Heart left ventricle (tissue), 16 donors: ENCODE data around the gene TRIM17. TPM values are rescaled to one million over a fixed set of nuclear protein-coding genes. Genes with fewer than 3 reads are reported as not detected.
A peak's percentile ranks its signal among the peaks of the same experiment; 100 is the strongest.

Source experiments
- ATAC-seq, 4 donors: fragments of 200-7000 bp; cut with Tn5 transposase; one replicate each; pipeline ENCODE4 v1.9.1; 2020 to 2022; ENCODE audit warnings: moderate library complexity in 4 of 4, mild to moderate bottlenecking in 3 of 4, moderate number of reproducible peaks in 1 of 4
- DNase-seq, 5 donors: peaks; one replicate each; pipeline ENCODE4 v3.0.0-alpha.2; 2020
- H3K27ac ChIP-seq, 12 donors: fragments of 200-600 bp; sonication (generic) in 4 of 12; one replicate each; pipeline versions ENCODE4 v1.5.0 to v1.8.0; 2016 to 2022; ENCODE audit warnings: mild to moderate bottlenecking in 2 of 12
- H3K27me3 ChIP-seq, 9 donors: fragments of 200-600 bp; sonication (generic) in 2 of 9; one replicate each; pipeline versions ENCODE4 v1.5.1 to v1.8.0; 2016 to 2022; ENCODE audit warnings: mild to moderate bottlenecking in 3 of 9
- H3K36me3 ChIP-seq, 9 donors: fragments of 200-600 bp; sonication (generic) in 2 of 9; one replicate each; pipeline versions ENCODE4 v1.5.0 to v1.8.0; 2018 to 2022; ENCODE audit warnings: mild to moderate bottlenecking in 2 of 9
- H3K4me1 ChIP-seq, 12 donors: fragments of 200-600 bp; sonication (generic) in 4 of 12; one replicate each; pipeline versions ENCODE4 v1.5.0 to v1.8.0; 2016 to 2022; ENCODE audit warnings: mild to moderate bottlenecking in 3 of 12
- H3K4me3 ChIP-seq, 12 donors: fragments of 200-600 bp; sonication (generic) in 4 of 12; one replicate each; pipeline versions ENCODE4 v1.5.0 to v1.8.0; 2017 to 2022; ENCODE audit warnings: mild to moderate bottlenecking in 9 of 12, moderate library complexity in 4 of 12
- H3K9me3 ChIP-seq, 12 donors: fragments of 200-600 bp; sonication (generic) in 4 of 12; one replicate each; pipeline versions ENCODE4 v1.5.0 to v1.8.0; 2016 to 2022; ENCODE audit warnings: mild to moderate bottlenecking in 1 of 12
- POLR2A ChIP-seq, 2 donors: fragments of 450-650 bp; IDR thresholded peaks; one replicate each; pipeline ENCODE4 v1.6.1; 2017; ENCODE audit warnings: antibody characterized with exemption in 2 of 2, mild to moderate bottlenecking in 2 of 2, moderate library complexity in 2 of 2
- WGBS, 4 donors: extraction: QIAGEN DNeasy Blood & Tissue Kit in 2 of 4; methylation state at CpG; one replicate each; pipeline versions ENCODE4 v1.1.5 to v1.1.7; 2013 to 2018; 5-methylcytosine and 5-hydroxymethylcytosine counted together
- intact Hi-C, 10 donors: fragments of 100-400 bp; cut with DNase I; formaldehyde crosslinking; loops; one replicate each; pipeline versions ENCODE4 v1.11.1 to v1.14.2; 2022
- polyA plus RNA-seq, 2 donors: library from polyadenylated mRNA; stranded (reverse); fragments of 200-250 nt; gene quantifications; one replicate each; pipeline ENCODE4 v1.2.3, GENCODE V29; 2013
- total RNA-seq, 9 donors: library from RNA; depleted of rRNA in 2 of 9; stranded (reverse); fragments of >200 nt in 2 of 9; fragmentation: NEBNext Ultra II Directional in 3 of 9; extraction: Animal tissue kit (Norgen Biotek cat#: 25700) in 3 of 9; gene quantifications; one replicate each; pipeline versions ENCODE4 v1.1.0 to v1.2.4, GENCODE V29; 2016 to 2023
- TF ChIP-seq, protein P1 (sequence below), 12 donors: fragments of 200-600 bp; sonication (generic) in 4 of 12; IDR thresholded peaks; one replicate each; pipeline versions ENCODE4 v1.5.0 to v1.8.0; 2018 to 2022; ENCODE audit warnings: antibody characterized with exemption in 12 of 12, mild to moderate bottlenecking in 5 of 12
- donor health status: ischemic (EF 13 %, LVEDD 7.1; RV severe dilation, severe dysfunction).
- donor health status: healthy with polysubstance abuse.
- donor health status: DM: no; HTN: yes; CAD: no.
- donor health status: DM: no; HTN: no; CAD: no.
- donor health status: ischemic (EF 25% LVEDD 6.9; RV normal size, moderate dysfunction).
- donor health status: ischemic (EF 25% LVEDD 5.7; RV mildly dilated, moderate dysfunction).
- donor health status: healthy.
- donor health status: DM: yes; HTN: yes; CAD: no.
- donor health status: ischemic (EF 35%, LVEDD 5.7; RV mildly dilated, moderate dysfunction).
- donor health status: nonischemic (EF 11% LVEDD 7.7; RV severe dilation, severe dysfunction).
- donor health status: DM: yes; HTN: yes; CAD: no.
- donor health status: PGD.
- donor health status: ischemic (EF 29% LVEDD 5.4; RV normal size, mild dysfunction).
- donor health status: nonischemic (EF 23%, LVEDD 6.1; RV moderate dilation, normal function).

The TRIM17 gene
- total and polyA plus RNA-seq, 11 donors: 0.08 to 1.7 (median 0.39) TPM; not detected in 3

DNA sequence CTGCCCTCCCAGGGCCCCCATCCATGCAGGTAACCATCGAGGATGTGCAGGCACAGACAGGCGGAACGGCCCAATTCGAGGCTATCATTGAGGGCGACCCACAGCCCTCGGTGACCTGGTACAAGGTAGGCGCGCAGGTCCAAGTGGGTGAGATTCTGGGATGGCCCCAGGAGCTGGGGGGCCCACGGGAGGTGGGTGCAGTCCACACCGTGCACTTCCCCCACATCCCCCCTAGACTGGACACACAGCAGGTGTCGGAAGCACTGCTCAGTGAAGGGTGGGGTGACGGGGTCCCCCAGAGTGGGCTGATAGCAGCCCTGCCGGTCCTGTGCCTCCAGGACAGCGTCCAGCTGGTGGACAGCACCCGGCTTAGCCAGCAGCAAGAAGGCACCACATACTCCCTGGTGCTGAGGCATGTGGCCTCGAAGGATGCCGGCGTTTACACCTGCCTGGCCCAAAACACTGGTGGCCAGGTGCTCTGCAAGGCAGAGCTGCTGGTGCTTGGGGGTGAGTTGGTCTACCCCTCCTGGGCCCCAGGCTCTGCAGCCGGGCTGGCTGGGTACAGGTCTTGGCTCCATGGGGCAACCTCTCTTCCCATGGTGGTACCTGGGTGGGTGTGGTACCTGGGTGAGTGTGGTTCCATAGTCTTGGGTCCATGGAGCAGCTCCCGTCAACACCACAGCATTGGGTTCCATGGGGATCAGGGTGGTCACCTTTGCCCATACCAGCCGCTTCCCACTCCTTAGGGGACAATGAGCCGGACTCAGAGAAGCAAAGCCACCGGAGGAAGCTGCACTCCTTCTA, 50.4 kb downstream of the TRIM17 start:
- Histone ChIP-seq H3K27ac (peak overlapping the region in 7 of 12 donors; percentile 13 to 96 (median 94)), H3K27me3 (no peaks in the 10 kb centered on the region), H3K4me1 (peaks cover 0 to 74% (median 20%) of the 10 kb centered on the region in 12 donors), H3K9me3 (no peaks in the 10 kb centered on the region), H3K4me3 (peak overlapping the region in 1 of 12 donors; percentile 54), H3K36me3 (peaks cover 0 to 6% (median 0%) of the 10 kb centered on the region in 9 donors)
- ATAC-seq (no peak), DNase-seq (peak in 4 of 5 donors; percentile 7 to 49 (median 22))
- WGBS, 4 donors: 79 to 91% (median 88%) methylated on average over 15 to 23 of the region's 23 CpGs
- no peak for TF ChIP-seq POLR2A (IDR thresholded peaks at IDR 0.05)
- TF ChIP-seq, protein P1, sequence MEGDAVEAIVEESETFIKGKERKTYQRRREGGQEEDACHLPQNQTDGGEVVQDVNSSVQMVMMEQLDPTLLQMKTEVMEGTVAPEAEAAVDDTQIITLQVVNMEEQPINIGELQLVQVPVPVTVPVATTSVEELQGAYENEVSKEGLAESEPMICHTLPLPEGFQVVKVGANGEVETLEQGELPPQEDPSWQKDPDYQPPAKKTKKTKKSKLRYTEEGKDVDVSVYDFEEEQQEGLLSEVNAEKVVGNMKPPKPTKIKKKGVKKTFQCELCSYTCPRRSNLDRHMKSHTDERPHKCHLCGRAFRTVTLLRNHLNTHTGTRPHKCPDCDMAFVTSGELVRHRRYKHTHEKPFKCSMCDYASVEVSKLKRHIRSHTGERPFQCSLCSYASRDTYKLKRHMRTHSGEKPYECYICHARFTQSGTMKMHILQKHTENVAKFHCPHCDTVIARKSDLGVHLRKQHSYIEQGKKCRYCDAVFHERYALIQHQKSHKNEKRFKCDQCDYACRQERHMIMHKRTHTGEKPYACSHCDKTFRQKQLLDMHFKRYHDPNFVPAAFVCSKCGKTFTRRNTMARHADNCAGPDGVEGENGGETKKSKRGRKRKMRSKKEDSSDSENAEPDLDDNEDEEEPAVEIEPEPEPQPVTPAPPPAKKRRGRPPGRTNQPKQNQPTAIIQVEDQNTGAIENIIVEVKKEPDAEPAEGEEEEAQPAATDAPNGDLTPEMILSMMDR (IDR thresholded peaks at IDR 0.05): no peak
- intact Hi-C loops: no loop called here

DNA sequence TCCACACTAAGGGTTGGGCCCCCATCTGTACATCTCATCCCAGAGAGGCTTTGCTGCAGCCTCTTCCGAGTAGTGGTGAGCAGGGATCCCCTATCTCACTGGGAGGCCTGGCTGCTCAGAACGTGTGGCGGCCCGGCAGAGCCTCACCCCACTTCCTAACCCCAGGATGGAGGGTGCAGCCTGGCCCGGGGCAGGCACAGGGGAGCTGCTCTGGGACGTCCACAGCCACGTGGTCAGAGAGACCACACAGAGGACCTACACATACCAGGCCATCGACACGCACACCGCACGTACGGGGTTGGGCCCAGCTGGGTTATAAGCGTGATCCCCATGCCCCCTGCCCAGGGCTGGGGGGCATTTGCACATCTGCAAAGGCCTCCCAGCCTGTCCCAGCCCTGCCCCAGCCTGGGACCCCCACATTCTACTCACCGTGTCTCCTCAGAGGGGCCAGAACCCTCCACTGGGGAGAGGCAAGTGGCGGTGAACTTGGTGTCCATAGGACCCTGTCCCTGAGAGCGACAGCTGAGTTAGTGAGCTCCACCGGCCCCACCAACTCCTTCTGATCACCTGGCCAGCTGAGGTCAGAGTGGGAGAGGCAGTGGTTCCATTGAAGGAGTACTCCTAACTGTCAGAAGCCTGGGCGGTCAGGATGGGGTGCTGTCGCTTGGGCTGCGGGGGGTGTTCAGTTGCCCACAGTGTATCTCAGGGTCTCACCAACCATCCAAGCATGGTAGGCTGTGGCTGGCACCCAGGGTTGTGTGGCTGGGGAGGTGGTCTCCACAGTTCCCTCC, 51.2 kb downstream of the TRIM17 start:
- DNase-seq (peak in 3 of 5 donors; percentile 5 to 28 (median 25)), ATAC-seq (no peak)
- H3K36me3 ChIP-seq: peaks cover 0 to 6% (median 0%) of the 10 kb centered on the region in 9 donors
- peaks cover 0 to 67% (median 20%) of the 10 kb centered on the region in 12 donors for H3K4me1 ChIP-seq
- WGBS, 4 donors: 71 to 80% (median 79%) methylated on average over 11 to 20 of the region's 20 CpGs
- no peak for TF ChIP-seq POLR2A (IDR thresholded peaks at IDR 0.05)
- TF ChIP-seq, protein P1 (IDR thresholded peaks at IDR 0.05): no peak
- intact Hi-C loops: no loop called here
- no peaks in the 10 kb centered on the region for H3K27me3 ChIP-seq
- H3K9me3 ChIP-seq: no peaks in the 10 kb centered on the region
- H3K27ac ChIP-seq: peak overlapping the region in 9 of 12 donors; percentile 5 to 96 (median 27)
- H3K4me3 ChIP-seq: no peak overlapping the region

DNA sequence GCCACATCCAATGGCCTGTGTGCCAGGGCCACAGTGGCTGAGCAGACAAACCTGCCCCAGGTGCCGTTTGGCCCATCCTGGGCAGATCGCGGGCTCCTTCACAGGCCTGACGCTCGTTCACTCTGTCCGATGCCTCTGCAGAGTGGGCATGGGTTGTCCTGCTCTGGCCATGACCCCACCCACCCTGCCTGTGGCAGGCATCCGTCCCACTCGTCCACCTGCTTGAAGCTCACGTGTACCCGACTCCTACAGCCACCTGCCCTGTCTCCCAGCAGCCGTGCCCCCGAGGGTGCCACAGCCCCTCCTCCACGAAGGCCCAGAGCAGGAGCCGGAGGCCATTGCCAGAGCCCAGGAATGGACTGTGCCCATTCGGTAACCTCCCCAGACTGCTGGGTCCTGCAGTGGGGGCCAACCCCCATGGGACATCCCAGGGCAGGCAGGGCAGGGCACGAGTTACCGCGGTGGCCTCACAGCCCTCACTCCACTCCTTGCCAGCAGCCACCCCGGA, 51.9 kb downstream of the TRIM17 start:
- Histone ChIP-seq H3K9me3 (no peaks in the 10 kb centered on the region), H3K27ac (peak overlapping the region in 6 of 12 donors; percentile 5 to 96 (median 62)), H3K27me3 (no peaks in the 10 kb centered on the region), H3K36me3 (peaks cover 0 to 6% (median 0%) of the 10 kb centered on the region in 9 donors), H3K4me1 (peaks cover 0 to 60% (median 18%) of the 10 kb centered on the region in 12 donors), H3K4me3 (no peak overlapping the region)
- DNase-seq (peak in 4 of 5 donors; percentile 7 to 66 (median 23)), ATAC-seq (no peak)
- 74 to 79% (median 78%) methylated on average over 16 to 19 of the region's 19 CpGs; no CpG with 5 or more reads in 1 of the 4 donors for WGBS, 4 donors
- TF ChIP-seq POLR2A (IDR thresholded peaks at IDR 0.05): no peak
- TF ChIP-seq, protein P1 (IDR thresholded peaks at IDR 0.05): no peak
- intact Hi-C loops: no loop called here
